GM18505 (cell line): Measurements from ENCODE around the gene PXMP2.

Source experiments
- ATAC-seq: cut with Tn5 transposase; IDR thresholded peaks from one replicate; pipeline ENCODE4 v1.9.1; 2021; ENCODE audit not compliant: unreplicated experiment
- POLR2A ChIP-seq: IDR thresholded peaks from 4 replicates; pipeline ENCODE4 v1.6.1; 2011; ENCODE audit warnings: borderline replicate concordance; ENCODE audit not compliant: insufficient read depth, insufficient read length; ENCODE audit errors: extremely low read depth

PXMP2 gene

GRCh38 chr12:132649226-132649945 lies 38.0 kb upstream of the PXMP2 start:
- no peak for ATAC-seq
- TF ChIP-seq POLR2A, result no peak

DNA sequence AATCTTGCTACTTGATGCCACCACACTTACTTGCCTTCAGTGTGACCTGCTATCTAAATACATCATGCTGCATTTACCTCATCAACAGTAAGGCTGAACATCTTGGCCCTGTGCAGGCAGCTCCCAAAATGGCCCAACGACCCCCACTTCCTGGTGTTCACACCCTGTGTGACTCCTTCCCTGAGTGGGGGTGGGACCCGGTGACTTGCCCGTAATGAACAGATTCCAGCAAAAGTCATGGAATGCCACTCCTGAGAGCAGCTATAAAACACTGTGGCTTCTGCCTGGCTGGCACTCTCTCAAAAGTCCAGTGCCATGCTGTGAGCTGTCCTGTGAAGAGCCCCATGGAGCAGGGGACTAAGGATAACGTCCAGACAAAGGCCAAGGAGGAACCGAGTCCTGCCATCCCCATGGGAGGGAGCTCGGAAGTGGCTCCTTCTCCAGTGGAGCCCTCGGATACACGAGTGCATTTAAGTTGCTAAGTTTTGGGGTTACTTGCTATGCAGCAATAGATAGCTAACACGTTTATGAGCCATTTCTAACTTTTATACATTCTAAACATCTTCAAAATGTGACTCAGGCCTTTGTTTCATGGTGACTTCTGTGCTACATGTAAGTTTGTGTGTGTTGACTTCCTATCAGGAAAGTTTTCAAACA lies 35.8 kb upstream of the PXMP2 start:
- TF ChIP-seq POLR2A, result no peak
- no peak for ATAC-seq

DNA sequence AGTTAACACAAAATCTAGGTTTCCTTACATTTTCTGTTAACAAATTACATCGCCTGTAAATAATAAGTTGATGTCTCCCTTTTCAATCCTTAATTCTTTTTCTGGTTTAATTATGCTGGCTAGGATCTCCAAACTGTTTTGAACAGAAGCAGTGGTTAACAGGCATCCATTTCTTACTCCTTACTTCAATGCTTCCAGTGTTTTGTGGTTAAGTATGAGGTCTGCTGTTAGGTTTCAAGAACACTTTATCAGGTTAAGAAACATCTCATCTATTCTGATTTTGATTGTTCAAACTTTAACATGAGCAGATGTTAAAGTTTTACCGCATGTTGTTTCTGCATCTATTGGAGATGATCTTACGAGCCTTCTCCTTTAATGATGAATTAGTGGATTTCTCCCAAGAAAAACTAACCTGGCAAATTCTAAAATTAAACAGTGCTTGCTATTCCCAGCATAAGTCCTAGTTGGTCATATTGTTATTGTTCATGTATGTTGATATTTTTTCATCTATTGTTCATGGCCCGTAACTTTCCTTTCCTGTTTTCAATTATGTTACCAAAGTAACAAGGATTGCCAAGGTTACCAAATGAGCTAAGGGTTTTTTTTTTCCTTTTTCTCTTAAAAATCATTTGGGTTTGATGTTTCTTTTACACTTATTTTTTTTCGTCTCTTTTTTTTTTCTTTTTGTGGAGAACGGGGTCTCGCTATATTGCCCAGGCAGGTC lies 33.7 kb upstream of the PXMP2 start:
- no peak for ATAC-seq
- TF ChIP-seq POLR2A, result no peak

DNA sequence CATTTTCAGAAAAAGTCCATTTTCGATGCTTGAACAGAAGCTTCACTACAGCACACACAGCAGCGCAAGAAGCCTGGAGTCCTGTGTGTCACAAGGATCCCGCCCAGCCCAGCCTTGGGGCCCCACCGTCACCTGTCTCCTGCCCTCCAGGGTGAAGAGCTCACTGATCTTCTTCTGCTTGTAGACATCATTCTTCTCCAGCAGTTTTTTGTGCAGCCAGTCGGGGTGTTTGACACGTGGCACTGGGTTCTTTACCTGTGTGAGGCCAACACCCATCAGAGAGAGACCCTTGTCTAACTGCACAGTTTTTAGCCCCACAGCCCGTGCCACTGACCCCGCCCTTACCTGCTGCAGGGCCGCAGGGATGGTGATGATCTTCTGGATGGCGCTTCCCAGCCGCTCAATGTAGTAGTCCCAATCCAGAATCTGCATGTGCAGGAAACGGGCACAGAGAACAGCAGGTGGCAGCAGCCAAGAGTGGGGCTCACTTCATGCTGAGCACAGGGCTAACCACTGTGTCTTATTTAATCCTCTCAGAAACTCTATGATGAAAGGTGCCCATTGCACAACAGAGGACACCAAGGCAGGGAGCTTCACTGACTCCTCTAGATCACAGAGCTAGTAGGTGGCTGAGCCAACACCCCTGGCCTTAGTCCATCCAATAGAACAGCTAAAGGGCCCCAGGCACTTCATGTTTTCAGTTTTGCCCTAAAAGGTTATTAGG lies 30.2 kb upstream of the PXMP2 start:
- no peak for ATAC-seq
- no peak for TF ChIP-seq POLR2A

- TF ChIP-seq POLR2A, result no peak
- ATAC-seq, result no peak
These were observed 29.1 kb upstream of the PXMP2 start for GRCh38 chr12:132658149-132658894.

GRCh38 chr12:132659146-132659545 lies 28.2 kb upstream of the PXMP2 start:
- no peak for ATAC-seq
- TF ChIP-seq POLR2A, result no peak

DNA sequence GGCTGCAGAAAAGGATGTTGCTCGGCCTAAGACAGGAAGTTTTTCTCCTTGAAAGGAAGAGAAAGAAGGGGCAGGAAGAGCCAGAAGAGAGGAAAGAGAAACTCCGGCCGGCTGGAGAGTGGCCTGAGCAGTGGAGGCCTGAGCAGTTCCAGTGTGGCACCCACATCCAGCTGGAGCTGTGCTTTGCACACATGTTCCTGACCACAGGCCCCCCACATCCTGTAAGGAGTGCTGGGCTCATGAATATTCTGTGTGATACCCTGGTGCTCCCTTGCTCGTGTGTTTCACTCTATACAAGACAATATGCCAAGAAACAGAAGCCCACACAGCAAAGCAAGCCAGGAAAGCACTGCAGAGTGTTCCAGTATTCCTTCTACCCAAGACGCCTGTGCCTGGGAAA lies 27.3 kb upstream of the PXMP2 start:
- ATAC-seq, result no peak
- TF ChIP-seq POLR2A, result no peak

DNA sequence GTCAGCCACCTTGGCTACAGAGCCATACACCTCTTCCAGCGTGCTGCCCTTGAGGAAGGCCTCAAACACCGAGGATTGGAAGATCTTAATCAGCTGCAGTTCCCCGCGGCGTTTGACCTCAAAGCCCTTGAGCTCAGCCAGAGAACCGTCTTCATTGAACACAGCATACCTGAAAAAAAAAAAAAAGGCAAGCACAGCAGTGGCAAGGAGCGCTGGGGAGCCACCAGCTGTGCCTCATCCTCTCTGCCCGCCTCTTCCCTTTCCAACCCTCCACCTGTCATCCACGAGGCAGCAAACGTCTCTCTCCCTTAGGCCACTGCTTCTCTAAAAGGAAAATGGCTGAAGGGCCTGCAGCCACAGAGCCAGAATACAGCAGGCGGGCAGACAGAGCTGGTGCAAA lies 26.4 kb upstream of the PXMP2 start:
- no peak for TF ChIP-seq POLR2A
- no peak for ATAC-seq

DNA sequence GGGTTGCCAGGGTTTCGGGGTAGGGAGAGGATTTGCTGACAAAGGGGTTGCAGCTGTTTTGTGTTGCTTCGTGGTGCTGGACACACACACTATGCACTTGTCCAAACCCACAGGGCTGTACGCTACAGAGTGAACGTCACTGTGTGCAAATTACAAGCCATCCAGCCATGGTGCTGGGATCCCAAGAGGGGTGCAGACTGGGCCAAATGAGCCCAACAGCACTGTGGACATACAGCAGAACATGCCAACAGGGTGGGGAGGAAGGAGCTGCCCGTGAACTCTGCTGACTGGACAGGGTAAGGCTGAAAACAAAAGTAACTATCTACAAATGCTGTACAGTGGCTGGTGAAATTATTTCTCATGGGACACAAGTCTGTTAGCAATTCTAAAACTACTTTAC lies 25.4 kb upstream of the PXMP2 start:
- TF ChIP-seq POLR2A, result no peak
- ATAC-seq, result no peak

DNA sequence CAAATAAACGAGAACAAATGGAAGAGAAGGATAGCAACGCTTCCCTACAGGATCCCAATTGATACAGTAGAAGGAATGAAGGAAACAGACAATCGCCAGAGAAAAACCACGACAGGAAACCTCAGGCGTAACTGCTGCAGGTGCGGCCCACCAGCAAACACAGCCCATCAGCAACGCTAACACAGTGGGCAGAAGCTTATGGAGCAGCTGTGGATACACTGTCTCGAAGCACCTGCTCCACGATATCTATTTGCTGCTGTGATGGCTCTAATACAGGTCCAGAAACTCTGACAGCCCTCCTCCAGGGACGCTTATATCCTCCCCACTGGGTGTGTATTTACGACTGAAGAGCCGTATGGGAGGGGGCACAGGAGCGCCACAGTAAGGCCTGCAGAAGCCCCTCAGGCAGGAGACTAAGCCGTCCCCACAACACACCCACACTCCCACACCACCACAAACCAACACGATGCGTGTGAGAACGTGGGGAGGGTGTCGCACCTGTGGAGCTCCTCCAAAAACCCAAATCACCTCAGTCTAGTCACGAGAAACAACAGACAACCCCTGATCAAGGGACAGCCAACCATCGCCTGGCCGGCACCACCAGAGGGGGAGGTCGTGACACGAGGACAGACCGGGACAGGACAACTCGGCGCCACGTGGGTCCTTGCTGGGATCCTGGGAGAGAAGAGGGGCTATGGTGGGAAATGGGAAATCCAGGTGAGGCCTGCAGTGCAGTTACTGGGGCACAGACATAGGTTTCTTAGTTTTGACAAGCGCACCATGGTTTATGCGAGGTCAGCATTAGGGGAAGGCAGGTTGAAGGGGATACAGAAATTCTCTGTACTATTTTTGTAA lies 24.3 kb upstream of the PXMP2 start:
- TF ChIP-seq POLR2A, result no peak
- no peak for ATAC-seq

- no peak for ATAC-seq
- TF ChIP-seq POLR2A, result no peak
These were observed 22.9 kb upstream of the PXMP2 start for GRCh38 chr12:132664206-132665148.

GRCh38 chr12:132665149-132665491 lies 22.3 kb upstream of the PXMP2 start:
- ATAC-seq, result no peak
- TF ChIP-seq POLR2A, result no peak

DNA sequence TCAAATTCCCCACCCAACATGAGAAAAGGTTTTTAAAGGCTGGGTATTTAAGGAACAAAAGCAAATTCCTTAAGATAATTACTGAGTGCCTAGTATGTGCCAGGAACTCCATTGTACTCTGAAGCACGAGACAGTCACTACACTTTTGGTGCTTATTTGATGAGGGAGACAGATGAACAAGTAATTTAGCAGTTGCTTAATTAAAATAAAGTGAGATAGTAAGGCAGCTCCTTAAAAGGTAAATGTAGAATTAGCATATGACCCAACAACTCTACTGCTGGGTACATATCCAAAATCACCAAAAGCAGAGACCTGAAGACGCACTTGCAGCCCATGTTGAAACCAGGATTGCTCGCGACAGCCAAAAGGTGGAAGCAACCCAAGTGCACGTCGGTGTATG lies 21.6 kb upstream of the PXMP2 start:
- ATAC-seq, result no peak
- TF ChIP-seq POLR2A, result no peak
